HuH-7.5 (cell line): Measurements from ENCODE around the gene SHH.
"Not testable (repeated sequence)": the region's sequence is repeated elsewhere in the genome, so short reads cannot be mapped to it uniquely, and the experiment has no call there.

ENCODE experiments used
- DNase-seq: peaks from one replicate; pipeline ENCODE4 v3.0.0; 2011; ENCODE audit warnings: low spot score

The SHH gene

GRCh38 chr7:155842496-155843265, 30.4 kb upstream of the SHH start:
- no peak for DNase-seq

- DNase-seq: no peak
Measured at GRCh38 chr7:155840909-155841308, 28.6 kb upstream of the SHH start.

- DNase-seq: no peak
Measured at GRCh38 chr7:155840262-155840885, 28.1 kb upstream of the SHH start.

GRCh38 chr7:155839461-155839860, 27.2 kb upstream of the SHH start:
- no peak for DNase-seq

GRCh38 chr7:155838312-155838711, 26.0 kb upstream of the SHH start:
- DNase-seq: not testable (repeated sequence)

- no peak for DNase-seq
Measured at GRCh38 chr7:155837126-155837479, 24.8 kb upstream of the SHH start.

- DNase-seq: no peak
Measured at GRCh38 chr7:155836216-155837125, 24.2 kb upstream of the SHH start.

- no peak for DNase-seq
Measured at GRCh38 chr7:155835446-155836215, 23.4 kb upstream of the SHH start.

GRCh38 chr7:155834486-155835048, 22.3 kb upstream of the SHH start:
- no peak for DNase-seq

GRCh38 chr7:155833651-155834050, 21.4 kb upstream of the SHH start:
- no peak for DNase-seq

- DNase-seq: no peak
Measured at GRCh38 chr7:155832581-155832981, 20.3 kb upstream of the SHH start.

GRCh38 chr7:155831807-155832524, 19.7 kb upstream of the SHH start:
- DNase-seq: no peak

- DNase-seq: no peak
Measured at GRCh38 chr7:155830961-155831806, 18.9 kb upstream of the SHH start.

- no peak for DNase-seq
Measured at GRCh38 chr7:155829796-155830470, 17.7 kb upstream of the SHH start.

GRCh38 chr7:155825336-155825735, 13.1 kb upstream of the SHH start:
- DNase-seq: no peak

- DNase-seq: no peak
Measured at GRCh38 chr7:155824227-155824886, 12.1 kb upstream of the SHH start.

- no peak for DNase-seq
Measured at GRCh38 chr7:155821851-155822250, 9.6 kb upstream of the SHH start.

- DNase-seq: no peak
Measured at GRCh38 chr7:155820788-155821187, 8.5 kb upstream of the SHH start.

- DNase-seq: no peak
Measured at GRCh38 chr7:155820246-155820645, 8.0 kb upstream of the SHH start.
